GM23338 (cell line): ENCODE results near the gene SCG5. TPM values are rescaled to one million over a fixed set of nuclear protein-coding genes. Genes with fewer than 3 reads are reported as not detected.

ENCODE experiments used
- ATAC-seq: fragments of 200-7000 bp; cut with Tn5 transposase; 3 replicates; pipeline ENCODE4 v1.9.1; 2020
- DNase-seq: peaks from one replicate; pipeline ENCODE4 v3.0.0-alpha.2; 2015; ENCODE audit warnings: low spot score
- H2AFZ ChIP-seq: fragments of 200-600 bp; sonication (generic); 2 replicates; pipeline ENCODE4 v1.8.0; 2016; ENCODE audit warnings: antibody characterized with exemption, mild to moderate bottlenecking, moderate library complexity
- H3F3A ChIP-seq: fragments of 200-600 bp; sonication (generic); replicated peaks from 2 replicates; pipeline ENCODE4 v1.8.0; 2017; ENCODE audit warnings: antibody characterized with exemption, mixed run types, low read depth
- H3K27ac ChIP-seq: fragments of 200-600 bp; sonication (generic); 2 replicates; pipeline ENCODE4 v1.6.1; 2016; ENCODE audit warnings: low read depth
- H3K27me3 ChIP-seq: fragments of 200-600 bp; sonication (generic); 2 replicates; pipeline ENCODE4 v1.8.0; 2016; ENCODE audit warnings: mild to moderate bottlenecking, mixed run types, moderate library complexity; ENCODE audit not compliant: insufficient read depth
- H3K36me3 ChIP-seq: fragments of 200-600 bp; sonication (generic); 2 replicates; pipeline ENCODE4 v1.8.0; 2016; ENCODE audit warnings: mild to moderate bottlenecking; ENCODE audit not compliant: insufficient read depth
- H3K4me1 ChIP-seq: fragments of 200-600 bp; sonication (generic); 2 replicates; pipeline ENCODE4 v1.8.0; 2016; ENCODE audit warnings: mild to moderate bottlenecking, moderate library complexity; ENCODE audit not compliant: insufficient read depth
- H3K4me2 ChIP-seq: fragments of 200-600 bp; sonication (generic); 2 replicates; pipeline ENCODE4 v1.7.1; 2017; ENCODE audit warnings: mixed run types
- H3K4me3 ChIP-seq: fragments of 200-600 bp; sonication (generic); 2 replicates; pipeline ENCODE4 v1.6.1; 2016; ENCODE audit warnings: mixed run types
- H3K79me2 ChIP-seq: fragments of 200-600 bp; sonication (generic); replicated peaks from 2 replicates; pipeline ENCODE4 v1.8.0; 2017; ENCODE audit warnings: mild to moderate bottlenecking; ENCODE audit not compliant: insufficient read depth
- H3K9me2 ChIP-seq: fragments of 200-600 bp; sonication (generic); 2 replicates; pipeline ENCODE4 v1.8.0; 2017; ENCODE audit not compliant: insufficient read depth
- H4K20me1 ChIP-seq: fragments of 200-600 bp; sonication (generic); replicated peaks from 2 replicates; pipeline ENCODE4 v1.8.0; 2017; ENCODE audit warnings: mild to moderate bottlenecking; ENCODE audit not compliant: insufficient read depth
- H3K27ac Mint-ChIP-seq: 2 replicates; pipeline ENCODE4 v1.8.0; 2020; ENCODE audit warnings: inconsistent platforms, mild to moderate bottlenecking, moderate library complexity, mixed read lengths
- H3K27me3 Mint-ChIP-seq: 3 replicates; pipeline ENCODE4 v1.8.0; 2022; ENCODE audit warnings: low read depth, mild to moderate bottlenecking, moderate library complexity, mixed read lengths, inconsistent platforms; ENCODE audit not compliant: insufficient read depth, poor library complexity
- H3K36me3 Mint-ChIP-seq: 3 replicates; pipeline ENCODE4 v1.8.0; 2021; ENCODE audit warnings: low read depth, mild to moderate bottlenecking, inconsistent platforms, moderate library complexity, mixed read lengths
- H3K4me1 Mint-ChIP-seq: 3 replicates; pipeline ENCODE4 v1.8.0; 2020; ENCODE audit warnings: mild to moderate bottlenecking, inconsistent platforms, mixed read lengths
- H3K4me3 Mint-ChIP-seq: 3 replicates; pipeline ENCODE4 v1.8.0; 2021; ENCODE audit warnings: moderate library complexity, mild to moderate bottlenecking, inconsistent platforms, mixed read lengths
- H3K9me3 Mint-ChIP-seq: 3 replicates; pipeline ENCODE4 v1.8.0; 2020; ENCODE audit warnings: moderate library complexity, mild to moderate bottlenecking, inconsistent platforms, mixed read lengths
- CREB1 ChIP-seq: fragments of 250-450 bp; sonication (Bioruptor Pico); IDR thresholded peaks from 2 replicates; pipeline ENCODE4 v1.5.0; 2020; ENCODE audit warnings: low read depth, mild to moderate bottlenecking, moderate library complexity
- EZH2 ChIP-seq: fragments of 200-600 bp; sonication (generic); IDR thresholded peaks from one replicate; pipeline ENCODE4 v1.8.0; 2017; ENCODE audit warnings: antibody characterized with exemption, mild to moderate bottlenecking, low read depth; ENCODE audit not compliant: unreplicated experiment
- EZH2phosphoT487 ChIP-seq: fragments of 200-600 bp; sonication (generic); IDR thresholded peaks from one replicate; pipeline ENCODE4 v1.8.1; 2018; ENCODE audit warnings: antibody characterized with exemption; ENCODE audit not compliant: unreplicated experiment
- JUNB ChIP-seq: IDR thresholded peaks from one replicate; pipeline ENCODE4 v1.6.1; 2016; ENCODE audit warnings: antibody characterized with exemption; ENCODE audit not compliant: unreplicated experiment
- NANOG ChIP-seq: IDR thresholded peaks from 2 replicates; pipeline ENCODE4 v1.6.1; 2016; ENCODE audit warnings: antibody characterized with exemption, borderline replicate concordance
- POLR2AphosphoS5 ChIP-seq: IDR thresholded peaks from 2 replicates; pipeline ENCODE4 v1.6.1; 2016; ENCODE audit warnings: antibody characterized with exemption, low read depth
- STAT1 ChIP-seq: IDR thresholded peaks from one replicate; pipeline ENCODE4 v1.6.1; 2016; ENCODE audit warnings: antibody characterized with exemption; ENCODE audit not compliant: unreplicated experiment
- ZNF114 ChIP-seq: fragments of 250-450 bp; sonication (Bioruptor Pico); IDR thresholded peaks from 2 replicates; pipeline ENCODE4 v1.5.0; 2020; ENCODE audit warnings: mild to moderate bottlenecking, moderate library complexity
- ZNF331 ChIP-seq: fragments of 250-450 bp; sonication (Bioruptor Pico); IDR thresholded peaks from 2 replicates; pipeline ENCODE4 v1.5.0; 2020; ENCODE audit warnings: low read depth, mild to moderate bottlenecking, moderate library complexity
- polyA plus RNA-seq: library from polyadenylated mRNA; unstranded; fragments of >200 nt; fragmentation: Nextera tagmentation; extraction: Ambion mirVana; gene quantifications from 2 replicates; pipeline ENCODE4 v1.2.1, GENCODE V29; 2016
- total RNA-seq: library from RNA; depleted of rRNA; stranded (reverse); fragments of >200 nt; shearing (Covaris generic); gene quantifications from 2 replicates; pipeline ENCODE4 v1.2.3, GENCODE V29; 2014
- TF ChIP-seq, protein P1 (sequence below), 2 experiments: fragments of 200-600 bp in 1 of 2; sonication (generic) in 1 of 2; conservative IDR thresholded peaks; 2 replicates each; pipeline versions ENCODE4 v1.5.1 to v1.6.1; 2016 to 2017; ENCODE audit warnings: antibody characterized with exemption in 2 of 2, low read depth in 2 of 2, mild to moderate bottlenecking in 2 of 2, moderate library complexity in 1 of 2
- TF ChIP-seq, protein P2 (sequence below): IDR thresholded peaks from 2 replicates; pipeline ENCODE4 v1.6.1; 2016; ENCODE audit warnings: antibody characterized with exemption
- TF ChIP-seq, protein P3 (sequence below): IDR thresholded peaks from one replicate; pipeline ENCODE4 v1.6.1; 2018; ENCODE audit warnings: antibody characterized with exemption; ENCODE audit not compliant: unreplicated experiment
- TF ChIP-seq, protein P4 (sequence below): fragments of 250-450 bp; sonication (Bioruptor Pico); IDR thresholded peaks from 2 replicates; pipeline ENCODE4 v1.5.0; 2020; ENCODE audit warnings: mild to moderate bottlenecking, moderate library complexity

Gene SCG5
- total and polyA plus RNA-seq, 2 experiments from 2014 or later, result 48.1 to 73.3 TPM

DNA sequence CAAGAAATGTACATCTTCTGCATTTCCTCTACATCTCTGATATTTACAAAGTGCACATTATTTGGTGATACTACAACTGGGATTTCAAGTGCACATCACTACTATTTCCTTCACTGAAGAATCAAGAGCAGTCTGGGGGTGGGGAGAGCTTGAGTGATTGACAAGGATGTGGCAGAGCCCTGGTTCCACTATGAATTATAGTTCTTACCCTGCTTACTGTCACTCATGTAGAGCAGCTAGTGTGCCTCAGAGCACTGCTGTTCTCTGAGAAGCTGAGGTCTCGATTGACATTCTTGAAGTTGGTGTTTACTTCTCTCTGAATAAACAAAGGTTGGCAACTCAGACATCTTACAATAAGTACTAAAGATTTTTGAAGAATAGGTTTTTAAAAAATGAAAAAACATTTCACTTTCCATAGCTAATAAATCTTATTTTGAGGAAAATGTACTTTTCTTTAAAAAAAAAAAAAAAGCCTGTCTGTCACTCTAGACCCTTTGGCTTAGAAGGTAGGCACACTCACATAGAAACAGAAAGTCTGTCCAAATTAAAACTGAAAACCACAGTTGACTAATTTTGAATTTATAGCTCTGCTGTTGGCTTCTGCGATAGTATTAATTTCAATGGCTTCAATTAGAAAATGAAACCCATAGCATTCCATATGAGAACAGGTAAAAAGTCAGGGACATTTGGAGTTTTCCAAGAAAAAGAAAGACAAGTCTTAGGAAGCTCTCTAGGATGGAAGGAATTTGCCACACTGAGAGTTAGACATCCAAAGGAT is 81.8 kb downstream of the SCG5 start:
- H3K9me3 Mint-ChIP-seq, result peaks cover 4% of the 10 kb centered on the region; the same call in 1 of the 3 replicates
- H3K27me3 Mint-ChIP-seq, result peaks cover 31% of the 10 kb centered on the region
- no peak for ATAC-seq
- Histone ChIP-seq H3K79me2 (no peaks in the 10 kb centered on the region), H3K36me3 (no peaks in the 10 kb centered on the region), H3K27ac (no peak overlapping the region), H3K4me3 (no peak overlapping the region), H3K9me2 (no peaks in the 10 kb centered on the region), H3F3A (no peaks in the 10 kb centered on the region; the same call in 1 of the 2 replicates), H3K4me2 (no peak overlapping the region), H2AFZ (no peak overlapping the region), H4K20me1 (no peaks in the 10 kb centered on the region), H3K4me1 (peaks cover 11% of the 10 kb centered on the region), H3K27me3 (peaks cover 45% of the 10 kb centered on the region)
- no peaks in the 10 kb centered on the region; the same call in 2 of the 3 replicates for H3K36me3 Mint-ChIP-seq
- H3K27ac Mint-ChIP-seq, result no peak overlapping the region
- TF ChIP-seq ZNF114, result no peak
- no peak for TF ChIP-seq EZH2
- TF ChIP-seq, protein P1, sequence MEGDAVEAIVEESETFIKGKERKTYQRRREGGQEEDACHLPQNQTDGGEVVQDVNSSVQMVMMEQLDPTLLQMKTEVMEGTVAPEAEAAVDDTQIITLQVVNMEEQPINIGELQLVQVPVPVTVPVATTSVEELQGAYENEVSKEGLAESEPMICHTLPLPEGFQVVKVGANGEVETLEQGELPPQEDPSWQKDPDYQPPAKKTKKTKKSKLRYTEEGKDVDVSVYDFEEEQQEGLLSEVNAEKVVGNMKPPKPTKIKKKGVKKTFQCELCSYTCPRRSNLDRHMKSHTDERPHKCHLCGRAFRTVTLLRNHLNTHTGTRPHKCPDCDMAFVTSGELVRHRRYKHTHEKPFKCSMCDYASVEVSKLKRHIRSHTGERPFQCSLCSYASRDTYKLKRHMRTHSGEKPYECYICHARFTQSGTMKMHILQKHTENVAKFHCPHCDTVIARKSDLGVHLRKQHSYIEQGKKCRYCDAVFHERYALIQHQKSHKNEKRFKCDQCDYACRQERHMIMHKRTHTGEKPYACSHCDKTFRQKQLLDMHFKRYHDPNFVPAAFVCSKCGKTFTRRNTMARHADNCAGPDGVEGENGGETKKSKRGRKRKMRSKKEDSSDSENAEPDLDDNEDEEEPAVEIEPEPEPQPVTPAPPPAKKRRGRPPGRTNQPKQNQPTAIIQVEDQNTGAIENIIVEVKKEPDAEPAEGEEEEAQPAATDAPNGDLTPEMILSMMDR (conservative IDR thresholded peaks at IDR 0.05; ENCODE audit: low read depth in 2 of 2), result no peak
- TF ChIP-seq NANOG, result no peak
- TF ChIP-seq, protein P2, sequence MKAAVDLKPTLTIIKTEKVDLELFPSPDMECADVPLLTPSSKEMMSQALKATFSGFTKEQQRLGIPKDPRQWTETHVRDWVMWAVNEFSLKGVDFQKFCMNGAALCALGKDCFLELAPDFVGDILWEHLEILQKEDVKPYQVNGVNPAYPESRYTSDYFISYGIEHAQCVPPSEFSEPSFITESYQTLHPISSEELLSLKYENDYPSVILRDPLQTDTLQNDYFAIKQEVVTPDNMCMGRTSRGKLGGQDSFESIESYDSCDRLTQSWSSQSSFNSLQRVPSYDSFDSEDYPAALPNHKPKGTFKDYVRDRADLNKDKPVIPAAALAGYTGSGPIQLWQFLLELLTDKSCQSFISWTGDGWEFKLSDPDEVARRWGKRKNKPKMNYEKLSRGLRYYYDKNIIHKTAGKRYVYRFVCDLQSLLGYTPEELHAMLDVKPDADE, result no peak
- TF ChIP-seq CREB1 (CRISPR knock-in tag), result no peak
- no peak for TF ChIP-seq ZNF331 (CRISPR knock-in tag)
- TF ChIP-seq, protein P3, sequence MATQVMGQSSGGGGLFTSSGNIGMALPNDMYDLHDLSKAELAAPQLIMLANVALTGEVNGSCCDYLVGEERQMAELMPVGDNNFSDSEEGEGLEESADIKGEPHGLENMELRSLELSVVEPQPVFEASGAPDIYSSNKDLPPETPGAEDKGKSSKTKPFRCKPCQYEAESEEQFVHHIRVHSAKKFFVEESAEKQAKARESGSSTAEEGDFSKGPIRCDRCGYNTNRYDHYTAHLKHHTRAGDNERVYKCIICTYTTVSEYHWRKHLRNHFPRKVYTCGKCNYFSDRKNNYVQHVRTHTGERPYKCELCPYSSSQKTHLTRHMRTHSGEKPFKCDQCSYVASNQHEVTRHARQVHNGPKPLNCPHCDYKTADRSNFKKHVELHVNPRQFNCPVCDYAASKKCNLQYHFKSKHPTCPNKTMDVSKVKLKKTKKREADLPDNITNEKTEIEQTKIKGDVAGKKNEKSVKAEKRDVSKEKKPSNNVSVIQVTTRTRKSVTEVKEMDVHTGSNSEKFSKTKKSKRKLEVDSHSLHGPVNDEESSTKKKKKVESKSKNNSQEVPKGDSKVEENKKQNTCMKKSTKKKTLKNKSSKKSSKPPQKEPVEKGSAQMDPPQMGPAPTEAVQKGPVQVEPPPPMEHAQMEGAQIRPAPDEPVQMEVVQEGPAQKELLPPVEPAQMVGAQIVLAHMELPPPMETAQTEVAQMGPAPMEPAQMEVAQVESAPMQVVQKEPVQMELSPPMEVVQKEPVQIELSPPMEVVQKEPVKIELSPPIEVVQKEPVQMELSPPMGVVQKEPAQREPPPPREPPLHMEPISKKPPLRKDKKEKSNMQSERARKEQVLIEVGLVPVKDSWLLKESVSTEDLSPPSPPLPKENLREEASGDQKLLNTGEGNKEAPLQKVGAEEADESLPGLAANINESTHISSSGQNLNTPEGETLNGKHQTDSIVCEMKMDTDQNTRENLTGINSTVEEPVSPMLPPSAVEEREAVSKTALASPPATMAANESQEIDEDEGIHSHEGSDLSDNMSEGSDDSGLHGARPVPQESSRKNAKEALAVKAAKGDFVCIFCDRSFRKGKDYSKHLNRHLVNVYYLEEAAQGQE, result no peak
- no peak for TF ChIP-seq JUNB
- no peak for TF ChIP-seq EZH2phosphoT487
- TF ChIP-seq POLR2AphosphoS5, result no peak
- TF ChIP-seq, protein P4, sequence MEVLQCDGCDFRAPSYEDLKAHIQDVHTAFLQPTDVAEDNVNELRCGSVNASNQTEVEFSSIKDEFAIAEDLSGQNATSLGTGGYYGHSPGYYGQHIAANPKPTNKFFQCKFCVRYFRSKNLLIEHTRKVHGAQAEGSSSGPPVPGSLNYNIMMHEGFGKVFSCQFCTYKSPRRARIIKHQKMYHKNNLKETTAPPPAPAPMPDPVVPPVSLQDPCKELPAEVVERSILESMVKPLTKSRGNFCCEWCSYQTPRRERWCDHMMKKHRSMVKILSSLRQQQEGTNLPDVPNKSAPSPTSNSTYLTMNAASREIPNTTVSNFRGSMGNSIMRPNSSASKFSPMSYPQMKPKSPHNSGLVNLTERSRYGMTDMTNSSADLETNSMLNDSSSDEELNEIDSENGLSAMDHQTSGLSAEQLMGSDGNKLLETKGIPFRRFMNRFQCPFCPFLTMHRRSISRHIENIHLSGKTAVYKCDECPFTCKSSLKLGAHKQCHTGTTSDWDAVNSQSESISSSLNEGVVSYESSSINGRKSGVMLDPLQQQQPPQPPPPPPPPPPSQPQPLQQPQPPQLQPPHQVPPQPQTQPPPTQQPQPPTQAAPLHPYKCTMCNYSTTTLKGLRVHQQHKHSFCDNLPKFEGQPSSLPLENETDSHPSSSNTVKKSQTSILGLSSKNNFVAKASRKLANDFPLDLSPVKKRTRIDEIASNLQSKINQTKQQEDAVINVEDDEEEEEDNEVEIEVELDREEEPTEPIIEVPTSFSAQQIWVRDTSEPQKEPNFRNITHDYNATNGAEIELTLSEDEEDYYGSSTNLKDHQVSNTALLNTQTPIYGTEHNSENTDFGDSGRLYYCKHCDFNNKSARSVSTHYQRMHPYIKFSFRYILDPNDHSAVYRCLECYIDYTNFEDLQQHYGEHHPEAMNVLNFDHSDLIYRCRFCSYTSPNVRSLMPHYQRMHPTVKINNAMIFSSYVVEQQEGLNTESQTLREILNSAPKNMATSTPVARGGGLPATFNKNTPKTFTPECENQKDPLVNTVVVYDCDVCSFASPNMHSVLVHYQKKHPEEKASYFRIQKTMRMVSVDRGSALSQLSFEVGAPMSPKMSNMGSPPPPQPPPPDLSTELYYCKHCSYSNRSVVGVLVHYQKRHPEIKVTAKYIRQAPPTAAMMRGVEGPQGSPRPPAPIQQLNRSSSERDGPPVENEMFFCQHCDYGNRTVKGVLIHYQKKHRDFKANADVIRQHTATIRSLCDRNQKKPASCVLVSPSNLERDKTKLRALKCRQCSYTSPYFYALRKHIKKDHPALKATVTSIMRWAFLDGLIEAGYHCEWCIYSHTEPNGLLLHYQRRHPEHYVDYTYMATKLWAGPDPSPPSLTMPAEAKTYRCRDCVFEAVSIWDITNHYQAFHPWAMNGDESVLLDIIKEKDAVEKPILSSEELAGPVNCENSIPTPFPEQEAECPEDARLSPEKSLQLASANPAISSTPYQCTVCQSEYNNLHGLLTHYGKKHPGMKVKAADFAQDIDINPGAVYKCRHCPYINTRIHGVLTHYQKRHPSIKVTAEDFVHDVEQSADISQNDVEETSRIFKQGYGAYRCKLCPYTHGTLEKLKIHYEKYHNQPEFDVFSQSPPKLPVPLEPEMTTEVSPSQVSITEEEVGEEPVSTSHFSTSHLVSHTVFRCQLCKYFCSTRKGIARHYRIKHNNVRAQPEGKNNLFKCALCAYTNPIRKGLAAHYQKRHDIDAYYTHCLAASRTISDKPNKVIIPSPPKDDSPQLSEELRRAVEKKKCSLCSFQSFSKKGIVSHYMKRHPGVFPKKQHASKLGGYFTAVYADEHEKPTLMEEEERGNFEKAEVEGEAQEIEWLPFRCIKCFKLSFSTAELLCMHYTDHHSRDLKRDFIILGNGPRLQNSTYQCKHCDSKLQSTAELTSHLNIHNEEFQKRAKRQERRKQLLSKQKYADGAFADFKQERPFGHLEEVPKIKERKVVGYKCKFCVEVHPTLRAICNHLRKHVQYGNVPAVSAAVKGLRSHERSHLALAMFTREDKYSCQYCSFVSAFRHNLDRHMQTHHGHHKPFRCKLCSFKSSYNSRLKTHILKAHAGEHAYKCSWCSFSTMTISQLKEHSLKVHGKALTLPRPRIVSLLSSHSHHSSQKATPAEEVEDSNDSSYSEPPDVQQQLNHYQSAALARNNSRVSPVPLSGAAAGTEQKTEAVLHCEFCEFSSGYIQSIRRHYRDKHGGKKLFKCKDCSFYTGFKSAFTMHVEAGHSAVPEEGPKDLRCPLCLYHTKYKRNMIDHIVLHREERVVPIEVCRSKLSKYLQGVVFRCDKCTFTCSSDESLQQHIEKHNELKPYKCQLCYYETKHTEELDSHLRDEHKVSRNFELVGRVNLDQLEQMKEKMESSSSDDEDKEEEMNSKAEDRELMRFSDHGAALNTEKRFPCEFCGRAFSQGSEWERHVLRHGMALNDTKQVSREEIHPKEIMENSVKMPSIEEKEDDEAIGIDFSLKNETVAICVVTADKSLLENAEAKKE (CRISPR knock-in tag), result no peak
- TF ChIP-seq STAT1, result no peak
- peaks cover 6% of the 10 kb centered on the region; the same call in 2 of the 3 replicates for H3K4me1 Mint-ChIP-seq
- DNase-seq, result no peak
- no peak overlapping the region for H3K4me3 Mint-ChIP-seq
